ENCODE measurements around the gene SLC38A9.

Gene SLC38A9

DNA sequence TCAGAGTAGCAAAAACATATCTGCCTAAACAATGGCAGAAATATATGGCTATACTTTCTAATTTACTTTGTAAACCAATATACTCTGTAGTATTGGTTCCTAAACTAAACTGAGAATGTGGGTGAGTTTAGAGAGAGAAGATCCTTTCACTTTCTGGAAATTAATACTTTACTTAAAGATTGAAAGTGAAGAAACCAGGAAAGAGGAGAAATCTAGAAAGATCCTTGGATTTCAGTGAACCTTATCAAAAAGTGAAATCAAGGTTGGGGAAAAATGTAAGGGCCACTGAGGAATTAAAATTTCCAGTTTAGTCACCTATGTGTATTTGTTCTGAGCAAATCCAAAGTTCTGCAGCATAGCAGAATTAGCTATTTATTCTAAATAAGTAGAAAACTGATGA is 5.9 kb downstream of the SLC38A9 start:
- DNase-seq (no peak), ATAC-seq (ENCODE audit: insufficient read depth, low read depth) (no peak)
- H2AFZ ChIP-seq (ENCODE audit: low read depth, low read length) = no peak overlapping the region
- H3K9ac ChIP-seq (ENCODE audit: low read depth, low read length) = no peak overlapping the region
- H3K27ac ChIP-seq (ENCODE audit: low read length) = no peak overlapping the region
- H4K20me1 ChIP-seq (ENCODE audit: insufficient read depth, low read length) = no peaks in the 10 kb centered on the region
- no peaks in the 10 kb centered on the region for H3K27me3 ChIP-seq (ENCODE audit: insufficient read depth, low read length, poor library complexity)
- H3K4me1 ChIP-seq (ENCODE audit: insufficient read depth, low read length) = peaks cover 10% of the 10 kb centered on the region
- H3K79me2 ChIP-seq (ENCODE audit: insufficient read depth, low read length) = peaks cover 35% of the 10 kb centered on the region
- H3K4me2 ChIP-seq (ENCODE audit: insufficient read depth, low read length) = no peak overlapping the region
- no peaks in the 10 kb centered on the region for H3K9me3 ChIP-seq (ENCODE audit: insufficient read depth, low read length, severe bottlenecking)
- H3K4me3 ChIP-seq (ENCODE audit: low read depth in 1 of 2, low read length in 2 of 2) = no peak overlapping the region
- TF ChIP-seq CTCF (IDR thresholded peaks at IDR 0.05; ENCODE audit: borderline replicate concordance, extremely low read depth, low read length, poor library complexity, severe bottlenecking) = no peak
- TF ChIP-seq EZH2 (IDR thresholded peaks at IDR 0.05; ENCODE audit: borderline replicate concordance, low read depth, low read length, severe bottlenecking) = no peak
- H3K36me3 ChIP-seq (ENCODE audit: insufficient read depth, low read length) = peaks cover 28% of the 10 kb centered on the region

DNA sequence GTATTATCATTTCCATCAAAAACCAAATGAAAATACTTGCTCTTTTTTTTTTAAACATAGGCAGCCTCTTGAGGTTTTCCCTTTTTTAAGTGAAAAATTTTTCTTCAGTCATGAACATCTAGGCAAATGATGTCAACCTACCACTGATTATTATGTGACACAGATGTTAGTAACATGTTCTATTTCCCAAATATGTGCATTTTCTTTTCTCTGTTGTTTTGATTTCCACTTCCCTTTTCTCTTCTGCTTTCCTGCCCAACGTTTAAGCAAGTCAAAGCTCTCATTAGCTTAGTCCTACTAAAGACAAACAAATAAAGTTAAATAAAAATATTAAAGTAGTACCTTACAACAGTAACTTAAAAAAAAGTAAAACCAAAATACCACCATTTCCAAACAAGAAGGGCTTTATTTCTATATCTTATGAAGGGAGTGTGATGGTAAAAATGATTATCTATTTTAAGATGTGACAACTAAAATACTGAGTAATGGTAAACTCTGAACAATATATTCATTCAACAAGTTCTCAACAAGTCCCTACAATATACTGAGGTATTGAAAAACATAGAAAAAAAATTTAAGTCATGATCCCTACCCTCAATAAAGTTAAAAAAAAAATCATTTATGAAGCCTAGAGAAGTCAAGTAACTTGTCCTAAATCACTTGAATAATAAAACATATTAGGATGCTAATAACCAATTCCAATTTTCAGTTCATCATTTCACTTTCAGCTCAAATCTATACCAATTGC is 9.4 kb downstream of the SLC38A9 start:
- TF ChIP-seq EZH2 (IDR thresholded peaks at IDR 0.05; ENCODE audit: borderline replicate concordance, low read depth, low read length, severe bottlenecking) (no peak), CTCF (IDR thresholded peaks at IDR 0.05; ENCODE audit: borderline replicate concordance, extremely low read depth, low read length, poor library complexity, severe bottlenecking) (no peak)
- Histone ChIP-seq H3K79me2 (ENCODE audit: insufficient read depth, low read length) (peaks cover 15% of the 10 kb centered on the region), H3K9ac (ENCODE audit: low read depth, low read length) (no peak overlapping the region), H3K27ac (ENCODE audit: low read length) (no peak overlapping the region), H3K36me3 (ENCODE audit: insufficient read depth, low read length) (peaks cover 24% of the 10 kb centered on the region), H3K9me3 (ENCODE audit: insufficient read depth, low read length, severe bottlenecking) (no peaks in the 10 kb centered on the region), H2AFZ (ENCODE audit: low read depth, low read length) (no peak overlapping the region), H3K4me1 (ENCODE audit: insufficient read depth, low read length) (no peaks in the 10 kb centered on the region), H4K20me1 (ENCODE audit: insufficient read depth, low read length) (no peaks in the 10 kb centered on the region), H3K27me3 (ENCODE audit: insufficient read depth, low read length, poor library complexity) (no peaks in the 10 kb centered on the region), H3K4me2 (ENCODE audit: insufficient read depth, low read length) (no peak overlapping the region), H3K4me3 (ENCODE audit: low read depth in 1 of 2, low read length in 2 of 2) (no peak overlapping the region)
- no peak for ATAC-seq (ENCODE audit: insufficient read depth, low read depth)
- no peak for DNase-seq

DNA sequence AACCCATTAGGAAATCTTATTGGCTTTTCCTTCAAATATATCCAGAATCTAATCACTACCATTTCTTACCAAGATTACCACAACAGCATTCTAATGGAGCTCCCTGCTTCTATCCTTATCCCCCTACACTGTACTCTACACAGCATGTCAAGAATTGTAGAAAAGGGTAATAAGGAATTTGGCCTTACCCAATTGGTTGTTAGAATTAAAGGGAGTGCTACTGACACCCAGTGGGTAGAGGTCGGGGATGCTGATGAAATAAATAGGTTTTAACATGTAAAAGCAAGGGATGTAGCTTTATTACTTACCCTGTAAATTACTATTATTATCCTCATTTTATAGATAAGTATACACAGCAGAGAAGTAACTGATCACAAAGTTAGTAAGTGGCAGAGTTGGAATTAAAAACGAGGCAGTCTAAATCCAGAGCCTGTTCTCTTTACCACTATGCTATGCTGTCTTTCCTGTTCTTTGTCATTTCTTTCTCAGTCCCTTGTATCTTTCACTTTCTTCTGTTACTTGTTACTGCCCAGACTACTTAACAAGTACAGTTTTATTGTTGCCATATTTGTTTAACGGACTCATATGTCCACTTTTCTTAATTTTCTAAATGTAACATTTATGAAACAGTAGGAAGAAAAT is 10.5 kb downstream of the SLC38A9 start:
- no peaks in the 10 kb centered on the region for H3K4me1 ChIP-seq (ENCODE audit: insufficient read depth, low read length)
- DNase-seq (no peak), ATAC-seq (ENCODE audit: insufficient read depth, low read depth) (no peak)
- peaks cover 7% of the 10 kb centered on the region for H3K79me2 ChIP-seq (ENCODE audit: insufficient read depth, low read length)
- H2AFZ ChIP-seq (ENCODE audit: low read depth, low read length) = no peak overlapping the region
- no peak overlapping the region for H3K4me3 ChIP-seq (ENCODE audit: low read depth in 1 of 2, low read length in 2 of 2)
- no peaks in the 10 kb centered on the region for H4K20me1 ChIP-seq (ENCODE audit: insufficient read depth, low read length)
- H3K9me3 ChIP-seq (ENCODE audit: insufficient read depth, low read length, severe bottlenecking) = peaks cover 5% of the 10 kb centered on the region
- H3K36me3 ChIP-seq (ENCODE audit: insufficient read depth, low read length) = peaks cover 30% of the 10 kb centered on the region
- no peak overlapping the region for H3K9ac ChIP-seq (ENCODE audit: low read depth, low read length)
- H3K27ac ChIP-seq (ENCODE audit: low read length) = no peak overlapping the region
- H3K4me2 ChIP-seq (ENCODE audit: insufficient read depth, low read length) = no peak overlapping the region
- no peaks in the 10 kb centered on the region for H3K27me3 ChIP-seq (ENCODE audit: insufficient read depth, low read length, poor library complexity)
- no peak for TF ChIP-seq CTCF (IDR thresholded peaks at IDR 0.05; ENCODE audit: borderline replicate concordance, extremely low read depth, low read length, poor library complexity, severe bottlenecking)
- TF ChIP-seq EZH2 (IDR thresholded peaks at IDR 0.05; ENCODE audit: borderline replicate concordance, low read depth, low read length, severe bottlenecking) = no peak

Data from DND-41 (cell line).